GM12878 (cell line): ENCODE measurements around the gene DNAJC5. TPM values are rescaled to one million over a fixed set of nuclear protein-coding genes. Genes with fewer than 3 reads are reported as not detected.
A peak's percentile ranks its signal among the peaks of the same experiment; 100 is the strongest.

ENCODE experiments used
- ATF2 ChIP-seq: IDR thresholded peaks from 2 replicates; pipeline ENCODE4 v1.6.1; 2012; ENCODE audit warnings: low read length, inconsistent platforms
- BHLHE40 ChIP-seq, 2 experiments: fragments of 450-650 bp in 1 of 2; IDR thresholded peaks; 2 replicates each; pipeline ENCODE4 v1.6.1; 2011 to 2017; ENCODE audit warnings: low read depth in 2 of 2, borderline replicate concordance in 1 of 2, improper control_type of control experiment in 1 of 2, low read length in 1 of 2, mild to moderate bottlenecking in 1 of 2
- JUNB ChIP-seq: IDR thresholded peaks from 2 replicates; pipeline ENCODE4 v1.6.1; 2016; ENCODE audit warnings: antibody characterized with exemption, mild to moderate bottlenecking
- LARP7 ChIP-seq: fragments of 450-650 bp; IDR thresholded peaks from 2 replicates; pipeline ENCODE4 v1.6.1; 2017; ENCODE audit warnings: mild to moderate bottlenecking
- MEF2B ChIP-seq: fragments of 450-650 bp; IDR thresholded peaks from 2 replicates; pipeline ENCODE4 v1.6.1; 2018; ENCODE audit warnings: mild to moderate bottlenecking, moderate library complexity; ENCODE audit not compliant: partially characterized antibody, poor library complexity, severe bottlenecking
- MTA2 ChIP-seq: fragments of 450-650 bp; IDR thresholded peaks from 2 replicates; pipeline ENCODE4 v1.6.1; 2016; ENCODE audit warnings: low read depth, mild to moderate bottlenecking, moderate library complexity
- MXI1 ChIP-seq: fragments of 150-350 bp; IDR thresholded peaks from 2 replicates; pipeline ENCODE4 v1.6.1; 2011; ENCODE audit warnings: low read depth, mild to moderate bottlenecking, inconsistent platforms, low read length, improper control_type of control experiment
- MYB ChIP-seq: fragments of 150-350 bp; IDR thresholded peaks from 2 replicates; pipeline ENCODE4 v1.6.1; 2014; ENCODE audit warnings: mild to moderate bottlenecking, low read depth, low read length, borderline replicate concordance
- NBN ChIP-seq: fragments of 450-650 bp; IDR thresholded peaks from 2 replicates; pipeline ENCODE4 v1.6.1; 2016
- PAX8 ChIP-seq: fragments of 450-650 bp; IDR thresholded peaks from 2 replicates; pipeline ENCODE4 v1.6.1; 2017; ENCODE audit warnings: mild to moderate bottlenecking, moderate library complexity
- POU2F2 ChIP-seq: IDR thresholded peaks from 3 replicates; pipeline ENCODE4 v1.6.1; 2011; ENCODE audit warnings: low read depth, mild to moderate bottlenecking, low read length, borderline replicate concordance
- RB1 ChIP-seq: fragments of 450-650 bp; formaldehyde crosslinking; IDR thresholded peaks from 2 replicates; pipeline ENCODE4 v1.6.1; 2017; ENCODE audit warnings: mild to moderate bottlenecking, borderline replicate concordance
- SIX5 ChIP-seq: IDR thresholded peaks from 2 replicates; pipeline ENCODE4 v1.6.1; 2011; ENCODE audit warnings: mild to moderate bottlenecking, low read depth, low read length, moderate library complexity; ENCODE audit not compliant: severe bottlenecking
- SRF ChIP-seq, 2 experiments: IDR thresholded peaks; 2 replicates each; pipeline ENCODE4 v1.6.1; 2011; ENCODE audit warnings: low read depth in 2 of 2, low read length in 2 of 2, mild to moderate bottlenecking in 1 of 2, moderate library complexity in 1 of 2
- ZBTB11 ChIP-seq: fragments of 450-650 bp; formaldehyde crosslinking; IDR thresholded peaks from 2 replicates; pipeline ENCODE4 v1.5.0; 2022; ENCODE audit warnings: mild to moderate bottlenecking, missing genetic modification characterization
- ZZZ3 ChIP-seq: IDR thresholded peaks from 2 replicates; pipeline ENCODE4 v1.6.1; 2011; ENCODE audit warnings: low read depth; ENCODE audit not compliant: control insufficient read depth, insufficient read length
- polyA plus RNA-seq, 11 experiments: library from polyadenylated mRNA; depleted of rRNA in 4 of 11; unstranded in 6 of 11; stranded (reverse) in 5 of 11; fragments of >200 nt; fragmentation: Nextera tagmentation in 4 of 11; fragmentation: Illumina TruSeq in 1 of 11; extraction: Ambion mirVana in 4 of 11; extraction: Trizol in 1 of 11; gene quantifications; 1 replicate in 1 of 11; 2 replicates in 10 of 11; pipeline versions ENCODE4 v1.2.1 to v1.2.3, GENCODE V29; 2011 to 2016; ENCODE audit warnings: inconsistent platforms in 2 of 11, missing spikeins in 2 of 11, low read depth in 1 of 11
- total RNA-seq, 4 experiments: library from RNA; depleted of rRNA in 3 of 4; stranded (reverse); fragments of >200 nt in 3 of 4; fragmentation: Illumina TruSeq in 1 of 4; extraction: Trizol in 1 of 4; gene quantifications; 2 replicates each; pipeline versions ENCODE4 v1.2.1 to v1.2.3, GENCODE V29; 2013 to 2021
- TF ChIP-seq, protein P1 (sequence below): fragments of 450-650 bp; conservative IDR thresholded peaks from 2 replicates; pipeline ENCODE4 v1.6.1; 2017; ENCODE audit warnings: mild to moderate bottlenecking, moderate library complexity

The DNAJC5 gene
- total and polyA plus RNA-seq, 10 of the 15 experiments (the other 5 are each of a cell fraction or from before 2014, with no cell fraction given): 0.69 to 36.8 (median 17.0) TPM

DNA sequence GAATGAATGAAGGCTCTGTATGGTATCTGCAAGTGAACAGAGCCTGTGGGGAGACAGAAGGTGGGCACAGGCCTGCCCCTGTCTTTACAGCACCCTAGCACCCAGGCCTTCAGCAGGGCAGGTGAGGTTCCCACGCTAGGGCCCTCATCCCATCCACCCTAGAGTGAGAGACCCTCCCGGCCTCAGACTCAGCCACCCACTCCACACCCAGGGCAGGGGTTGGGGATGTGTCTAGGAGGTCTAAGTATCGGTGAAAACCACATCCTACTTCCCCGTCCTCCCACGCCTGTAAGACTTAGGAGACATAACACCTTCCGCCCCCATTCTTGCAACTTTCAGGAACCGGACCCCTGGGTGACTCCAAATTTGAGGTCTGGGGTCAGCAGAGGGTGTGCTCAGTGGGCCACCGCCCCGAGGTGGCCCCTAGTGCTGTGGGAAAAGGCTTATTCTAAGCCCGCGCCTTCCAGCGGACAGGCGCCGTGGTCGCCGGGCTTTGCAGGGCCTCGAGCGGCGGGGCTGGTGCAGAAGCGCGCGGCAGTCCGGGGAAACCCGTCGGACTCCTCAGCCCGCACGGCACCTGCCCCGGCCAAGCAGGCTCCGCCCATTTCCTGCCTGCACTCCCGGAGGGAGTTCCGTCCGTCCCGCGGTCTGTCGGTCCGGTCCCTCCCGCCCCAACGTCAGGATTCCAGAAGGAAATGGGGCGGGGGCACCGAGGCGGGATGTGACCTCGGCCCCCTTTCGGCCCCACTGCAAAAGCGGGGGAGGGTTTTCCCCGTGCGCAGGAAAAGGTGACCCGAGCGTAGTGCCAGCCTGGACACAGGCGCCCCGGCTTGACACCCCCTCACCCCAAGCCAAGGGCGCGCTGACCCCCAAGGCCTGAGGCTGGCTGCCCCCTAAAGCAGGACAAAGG is 83.6 kb downstream of the DNAJC5 start (continued):
- TF ChIP-seq ATF2: no peak
- TF ChIP-seq MXI1: no peak; the same call in 1 of the 2 replicates
- TF ChIP-seq MTA2: peak; percentile 52; the same call in 1 of the 2 replicates
- TF ChIP-seq, protein P1, sequence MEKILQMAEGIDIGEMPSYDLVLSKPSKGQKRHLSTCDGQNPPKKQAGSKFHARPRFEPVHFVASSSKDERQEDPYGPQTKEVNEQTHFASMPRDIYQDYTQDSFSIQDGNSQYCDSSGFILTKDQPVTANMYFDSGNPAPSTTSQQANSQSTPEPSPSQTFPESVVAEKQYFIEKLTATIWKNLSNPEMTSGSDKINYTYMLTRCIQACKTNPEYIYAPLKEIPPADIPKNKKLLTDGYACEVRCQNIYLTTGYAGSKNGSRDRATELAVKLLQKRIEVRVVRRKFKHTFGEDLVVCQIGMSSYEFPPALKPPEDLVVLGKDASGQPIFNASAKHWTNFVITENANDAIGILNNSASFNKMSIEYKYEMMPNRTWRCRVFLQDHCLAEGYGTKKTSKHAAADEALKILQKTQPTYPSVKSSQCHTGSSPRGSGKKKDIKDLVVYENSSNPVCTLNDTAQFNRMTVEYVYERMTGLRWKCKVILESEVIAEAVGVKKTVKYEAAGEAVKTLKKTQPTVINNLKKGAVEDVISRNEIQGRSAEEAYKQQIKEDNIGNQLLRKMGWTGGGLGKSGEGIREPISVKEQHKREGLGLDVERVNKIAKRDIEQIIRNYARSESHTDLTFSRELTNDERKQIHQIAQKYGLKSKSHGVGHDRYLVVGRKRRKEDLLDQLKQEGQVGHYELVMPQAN: peak; percentile 54; the same call in 1 of the 2 replicates
- TF ChIP-seq MEF2B: peak; percentile 63
- peak; percentile 73; the same call in 1 of the 2 replicates for TF ChIP-seq NBN
- no peak for TF ChIP-seq SIX5
- TF ChIP-seq ZZZ3: no peak
- TF ChIP-seq LARP7: peak; percentile 77; the same call in 1 of the 2 replicates
- TF ChIP-seq POU2F2: peak; percentile 11; the same call in 1 of the 3 replicates
- no peak for TF ChIP-seq MYB
- 0 out of 2 replicates have a peak, but pooled peaks have one; percentile 75 for TF ChIP-seq RB1
- TF ChIP-seq ZBTB11 (CRISPR knock-in tag): peak; percentile 15; the same call in 1 of the 2 replicates
- TF ChIP-seq BHLHE40 (IDR thresholded peaks at IDR 0.05; ENCODE audit: borderline replicate concordance in 1 of 2, low read depth in 2 of 2, low read length in 1 of 2): peak; percentile 77 to 96
- TF ChIP-seq JUNB: no peak
- TF ChIP-seq PAX8: no peak
- TF ChIP-seq SRF (IDR thresholded peaks at IDR 0.05; ENCODE audit: low read depth in 2 of 2, low read length in 2 of 2): no peak
